Measurements from ENCODE around the gene LTF.

The LTF gene

DNA sequence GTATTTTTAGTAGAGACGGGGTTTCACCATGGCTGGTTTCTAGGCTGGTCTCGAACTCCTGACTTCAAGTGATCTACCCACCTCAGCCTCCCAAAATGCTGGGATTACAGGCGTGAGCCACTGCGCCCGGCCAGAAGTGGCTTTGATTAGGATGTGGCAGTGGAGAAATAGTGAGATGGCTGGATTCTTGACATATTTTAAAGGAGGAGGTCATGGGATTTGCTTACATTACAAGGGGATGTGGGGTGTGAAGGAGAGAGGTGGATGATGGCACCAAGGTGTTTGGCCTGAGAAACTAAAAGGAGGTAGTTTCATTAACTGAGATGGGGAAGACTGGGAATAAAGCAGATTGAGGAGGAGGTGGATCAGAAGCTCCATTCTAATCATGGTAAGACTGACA, 15.0 kb upstream of the LTF start (continued):
- TF ChIP-seq ZSCAN5A (tag by site-specific recombination; IDR thresholded peaks at IDR 0.05) (no peak), ZNF660 (tag by site-specific recombination; IDR thresholded peaks at IDR 0.05) (no peak), ZNF426 (tag by site-specific recombination; IDR thresholded peaks at IDR 0.05) (no peak)

DNA sequence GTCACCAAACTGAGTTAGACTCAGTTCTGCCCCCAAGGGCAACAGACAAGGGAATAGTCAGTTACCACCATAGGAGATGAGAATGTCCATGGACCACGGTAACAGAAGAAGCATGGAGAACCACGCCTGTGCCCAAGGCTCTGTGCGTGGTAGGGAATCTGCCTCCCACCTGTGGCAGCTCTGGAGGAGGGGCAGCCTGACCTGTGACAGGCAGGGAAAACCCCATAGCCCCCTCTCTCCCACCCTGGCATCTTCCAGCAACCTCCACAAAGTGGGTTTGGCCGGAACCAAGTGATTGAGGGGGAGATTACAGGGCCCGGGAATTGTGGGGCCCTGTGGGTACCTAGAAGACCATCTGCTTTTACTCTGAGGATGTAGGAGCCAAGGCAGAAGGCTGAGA, 14.3 kb upstream of the LTF start:
- TF ChIP-seq ZFP3 (tag by site-specific recombination; IDR thresholded peaks at IDR 0.05; ENCODE audit: low read depth) = no peak
- TF ChIP-seq ZNF768 (tag by site-specific recombination; IDR thresholded peaks at IDR 0.05) = no peak
- TF ChIP-seq, protein P1, sequence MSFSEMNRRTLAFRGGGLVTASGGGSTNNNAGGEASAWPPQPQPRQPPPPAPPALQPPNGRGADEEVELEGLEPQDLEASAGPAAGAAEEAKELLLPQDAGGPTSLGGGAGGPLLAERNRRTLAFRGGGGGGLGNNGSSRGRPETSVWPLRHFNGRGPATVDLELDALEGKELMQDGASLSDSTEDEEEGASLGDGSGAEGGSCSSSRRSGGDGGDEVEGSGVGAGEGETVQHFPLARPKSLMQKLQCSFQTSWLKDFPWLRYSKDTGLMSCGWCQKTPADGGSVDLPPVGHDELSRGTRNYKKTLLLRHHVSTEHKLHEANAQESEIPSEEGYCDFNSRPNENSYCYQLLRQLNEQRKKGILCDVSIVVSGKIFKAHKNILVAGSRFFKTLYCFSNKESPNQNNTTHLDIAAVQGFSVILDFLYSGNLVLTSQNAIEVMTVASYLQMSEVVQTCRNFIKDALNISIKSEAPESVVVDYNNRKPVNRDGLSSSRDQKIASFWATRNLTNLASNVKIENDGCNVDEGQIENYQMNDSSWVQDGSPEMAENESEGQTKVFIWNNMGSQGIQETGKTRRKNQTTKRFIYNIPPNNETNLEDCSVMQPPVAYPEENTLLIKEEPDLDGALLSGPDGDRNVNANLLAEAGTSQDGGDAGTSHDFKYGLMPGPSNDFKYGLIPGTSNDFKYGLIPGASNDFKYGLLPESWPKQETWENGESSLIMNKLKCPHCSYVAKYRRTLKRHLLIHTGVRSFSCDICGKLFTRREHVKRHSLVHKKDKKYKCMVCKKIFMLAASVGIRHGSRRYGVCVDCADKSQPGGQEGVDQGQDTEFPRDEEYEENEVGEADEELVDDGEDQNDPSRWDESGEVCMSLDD (tag by site-specific recombination; IDR thresholded peaks at IDR 0.05) = no peak
- no peak for TF ChIP-seq ZNF274 (IDR thresholded peaks at IDR 0.05; ENCODE audit: low read length)
- no peak for TF ChIP-seq ZNF274 (tag by site-specific recombination; IDR thresholded peaks at IDR 0.05; ENCODE audit: borderline replicate concordance)
- TF ChIP-seq ZNF654 (tag by site-specific recombination; IDR thresholded peaks at IDR 0.05; ENCODE audit: low read depth) = no peak
- TF ChIP-seq ZNF843 (tag by site-specific recombination; IDR thresholded peaks at IDR 0.05) = no peak
- TF ChIP-seq ZNF624 (tag by site-specific recombination; IDR thresholded peaks at IDR 0.05) = no peak
- TF ChIP-seq ZNF561 (tag by site-specific recombination; IDR thresholded peaks at IDR 0.05; ENCODE audit: borderline replicate concordance) = no peak
- TF ChIP-seq KLF8 (tag by site-specific recombination; IDR thresholded peaks at IDR 0.05) = no peak
- TF ChIP-seq ZNF621 (tag by site-specific recombination; IDR thresholded peaks at IDR 0.05) = no peak
- TF ChIP-seq ZNF585B (tag by site-specific recombination; IDR thresholded peaks at IDR 0.05) = no peak
- POLR2A ChIA-PET = no interaction called here
- no peak overlapping the region for H3K27ac ChIP-seq (ENCODE audit: extremely low read depth, low read depth, low read length)
- H3K4me1 ChIP-seq (ENCODE audit: control insufficient read depth, insufficient read depth, low read length) = no peaks in the 10 kb centered on the region
- no peaks in the 10 kb centered on the region for H3K9me3 ChIP-seq (ENCODE audit: control insufficient read depth, insufficient read depth, low read depth, low read length)
- CTCF ChIA-PET = interaction anchor here (0.7 kb wide), 1 partner anchor 9 kb away, joined by 4 read pairs; no protein-coding TSS in a partner anchor
- H3K36me3 ChIP-seq (ENCODE audit: control insufficient read depth in 2 of 2, insufficient read depth in 1 of 2, low read length in 2 of 2) = no peaks in the 10 kb centered on the region
- H3K4me3 ChIP-seq (ENCODE audit: low read depth, low read length) = no peak overlapping the region

DNA sequence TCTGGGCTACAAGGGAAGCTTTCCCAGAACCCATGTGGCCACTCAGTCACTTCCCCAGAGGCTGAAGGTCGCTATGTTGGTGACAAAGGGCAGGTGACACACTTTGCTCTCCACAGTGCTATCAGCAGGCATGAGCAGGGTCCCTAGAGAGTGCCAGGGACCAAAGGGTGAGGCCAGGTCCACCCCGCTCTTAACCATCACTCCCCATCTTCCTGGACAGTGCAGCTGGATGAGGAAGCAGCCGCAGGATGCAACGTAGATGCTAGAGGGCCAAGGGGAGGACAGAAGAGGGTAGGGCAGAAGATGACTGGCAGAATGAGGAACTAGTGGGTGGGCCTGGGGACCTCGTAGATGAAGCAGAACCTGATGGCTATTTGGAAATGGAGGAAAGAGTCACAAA, 13.6 kb upstream of the LTF start:
- Histone ChIP-seq H3K36me3 (ENCODE audit: control insufficient read depth in 2 of 2, insufficient read depth in 1 of 2, low read length in 2 of 2) (no peaks in the 10 kb centered on the region), H3K9me3 (ENCODE audit: control insufficient read depth, insufficient read depth, low read depth, low read length) (no peaks in the 10 kb centered on the region), H3K4me1 (ENCODE audit: control insufficient read depth, insufficient read depth, low read length) (no peaks in the 10 kb centered on the region), H3K27ac (ENCODE audit: extremely low read depth, low read depth, low read length) (no peak overlapping the region), H3K4me3 (ENCODE audit: low read depth, low read length) (no peak overlapping the region)
- ChIA-PET POLR2A (no interaction called here), CTCF (interaction anchor here (0.7 kb wide), 2 partner anchors 10 to 12 kb away, joined by 3 to 4 read pairs; no protein-coding TSS in a partner anchor)
- TF ChIP-seq ZNF239 (tag by site-specific recombination; IDR thresholded peaks at IDR 0.05) = no peak
- TF ChIP-seq, protein P2, sequence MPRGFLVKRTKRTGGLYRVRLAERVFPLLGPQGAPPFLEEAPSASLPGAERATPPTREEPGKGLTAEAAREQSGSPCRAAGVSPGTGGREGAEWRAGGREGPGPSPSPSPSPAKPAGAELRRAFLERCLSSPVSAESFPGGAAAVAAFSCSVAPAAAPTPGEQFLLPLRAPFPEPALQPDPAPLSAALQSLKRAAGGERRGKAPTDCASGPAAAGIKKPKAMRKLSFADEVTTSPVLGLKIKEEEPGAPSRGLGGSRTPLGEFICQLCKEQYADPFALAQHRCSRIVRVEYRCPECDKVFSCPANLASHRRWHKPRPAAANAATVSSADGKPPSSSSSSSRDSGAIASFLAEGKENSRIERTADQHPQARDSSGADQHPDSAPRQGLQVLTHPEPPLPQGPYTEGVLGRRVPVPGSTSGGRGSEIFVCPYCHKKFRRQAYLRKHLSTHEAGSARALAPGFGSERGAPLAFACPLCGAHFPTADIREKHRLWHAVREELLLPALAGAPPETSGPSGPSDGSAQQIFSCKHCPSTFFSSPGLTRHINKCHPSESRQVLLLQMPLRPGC (tag by site-specific recombination; IDR thresholded peaks at IDR 0.05) = no peak
- TF ChIP-seq, protein P3, sequence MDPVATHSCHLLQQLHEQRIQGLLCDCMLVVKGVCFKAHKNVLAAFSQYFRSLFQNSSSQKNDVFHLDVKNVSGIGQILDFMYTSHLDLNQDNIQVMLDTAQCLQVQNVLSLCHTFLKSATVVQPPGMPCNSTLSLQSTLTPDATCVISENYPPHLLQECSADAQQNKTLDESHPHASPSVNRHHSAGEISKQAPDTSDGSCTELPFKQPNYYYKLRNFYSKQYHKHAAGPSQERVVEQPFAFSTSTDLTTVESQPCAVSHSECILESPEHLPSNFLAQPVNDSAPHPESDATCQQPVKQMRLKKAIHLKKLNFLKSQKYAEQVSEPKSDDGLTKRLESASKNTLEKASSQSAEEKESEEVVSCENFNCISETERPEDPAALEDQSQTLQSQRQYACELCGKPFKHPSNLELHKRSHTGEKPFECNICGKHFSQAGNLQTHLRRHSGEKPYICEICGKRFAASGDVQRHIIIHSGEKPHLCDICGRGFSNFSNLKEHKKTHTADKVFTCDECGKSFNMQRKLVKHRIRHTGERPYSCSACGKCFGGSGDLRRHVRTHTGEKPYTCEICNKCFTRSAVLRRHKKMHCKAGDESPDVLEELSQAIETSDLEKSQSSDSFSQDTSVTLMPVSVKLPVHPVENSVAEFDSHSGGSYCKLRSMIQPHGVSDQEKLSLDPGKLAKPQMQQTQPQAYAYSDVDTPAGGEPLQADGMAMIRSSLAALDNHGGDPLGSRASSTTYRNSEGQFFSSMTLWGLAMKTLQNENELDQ (tag by site-specific recombination; IDR thresholded peaks at IDR 0.05; ENCODE audit: low read depth) = no peak
- TF ChIP-seq ZFP37 (tag by site-specific recombination; IDR thresholded peaks at IDR 0.05) = no peak
- no peak for TF ChIP-seq ZNF645 (tag by site-specific recombination; IDR thresholded peaks at IDR 0.05)
- no peak for TF ChIP-seq ZNF48 (tag by site-specific recombination; IDR thresholded peaks at IDR 0.05)
- no peak for TF ChIP-seq YY2 (tag by site-specific recombination; IDR thresholded peaks at IDR 0.05)
- no peak for TF ChIP-seq ZBTB44 (tag by site-specific recombination; IDR thresholded peaks at IDR 0.05)
- no peak for TF ChIP-seq ZBTB48 (tag by site-specific recombination; IDR thresholded peaks at IDR 0.05)
